A549 treated with AZD2906 at 1 μM for 4 hours (cell line): Measurements from ENCODE around the gene AGTR2. TPM values are rescaled to one million over a fixed set of nuclear protein-coding genes. Genes with fewer than 3 reads are reported as not detected.

ENCODE experiments used
- total RNA-seq: library from RNA; stranded (reverse); fragments of 200-300 nt; extraction: Qiagen RNA extraction; gene quantifications from 5 replicates; pipeline ENCODE4 v1.2.3, GENCODE V29; 2022

The AGTR2 gene
- not detected in 5 replicates for total RNA-seq

GRCh38 chrX:116170511-116170910 is at the start of gene AGTR2:
Gene AGTR2, plus strand, starts transcription at chrX:116170744. Its CDS starts 1,537 bp downstream, at chrX:116172281.

